ENCODE results near the gene CDH13. TPM values are rescaled to one million over a fixed set of nuclear protein-coding genes. Genes with fewer than 3 reads are reported as not detected.

CDH13 gene
- total and polyA plus RNA-seq, 12 donors = 0.86 to 30.6 (median 2.4) TPM

GRCh38 chr16:82832821-82833220 lies 206.1 kb downstream of the CDH13 start:
- H3K36me3 ChIP-seq (replicated peaks in 1 of 2) = no peaks in the 10 kb centered on the region
- H3K4me1 ChIP-seq (replicated peaks in 1 of 2) = no peaks in the 10 kb centered on the region
- no peak overlapping the region for H3K4me3 ChIP-seq
- no peak for DNase-seq
- 65 to 79% (median 75%) methylated on average over 3 of the region's 3 CpGs for WGBS, 4 donors
- H3K27ac ChIP-seq = no peak overlapping the region
- intact Hi-C loops (cut with DNase I) = no loop called here
- no peaks in the 10 kb centered on the region for H3K27me3 ChIP-seq
- no peaks in the 10 kb centered on the region for H3K9me3 ChIP-seq (replicated peaks in 1 of 3)
- TF ChIP-seq POLR2A (IDR thresholded peaks at IDR 0.05) (no peak), CTCF (IDR thresholded peaks at IDR 0.05) (no peak)

- no peak for DNase-seq
- no peak overlapping the region for H3K4me3 ChIP-seq
- 69 to 86% (median 78%) methylated on average over 7 of the region's 7 CpGs for WGBS, 4 donors
- no peaks in the 10 kb centered on the region for H3K9me3 ChIP-seq (replicated peaks in 1 of 3)
- H3K4me1 ChIP-seq (replicated peaks in 1 of 2) = no peaks in the 10 kb centered on the region
- no peaks in the 10 kb centered on the region for H3K27me3 ChIP-seq
- no peak for TF ChIP-seq POLR2A (IDR thresholded peaks at IDR 0.05)
- no peak for TF ChIP-seq CTCF (IDR thresholded peaks at IDR 0.05)
- intact Hi-C loops (cut with DNase I) = no loop called here
- no peak overlapping the region for H3K27ac ChIP-seq
- no peaks in the 10 kb centered on the region for H3K36me3 ChIP-seq (replicated peaks in 1 of 2)
Observed at GRCh38 chr16:82833378-82833993, 206.7 kb downstream of the CDH13 start.

- no peak overlapping the region for H3K4me3 ChIP-seq
- intact Hi-C loops (cut with DNase I) = no loop called here
- no peak for DNase-seq
Observed at GRCh38 chr16:82834151-82834815, 207.5 kb downstream of the CDH13 start.

More at GRCh38 chr16:82834151-82834815, 207.5 kb downstream of the CDH13 start:
- Histone ChIP-seq H3K4me1 (replicated peaks in 1 of 2) (no peaks in the 10 kb centered on the region), H3K27me3 (no peaks in the 10 kb centered on the region), H3K27ac (no peak overlapping the region), H3K36me3 (replicated peaks in 1 of 2) (no peaks in the 10 kb centered on the region), H3K9me3 (replicated peaks in 1 of 3) (no peaks in the 10 kb centered on the region)
- TF ChIP-seq POLR2A (IDR thresholded peaks at IDR 0.05) (no peak), CTCF (IDR thresholded peaks at IDR 0.05) (no peak)
- WGBS, 4 donors = 69 to 78% (median 74%) methylated on average over 8 of the region's 8 CpGs

Data from adrenal gland (tissue), 12 donors.